OCI-LY7 (cell line): ENCODE data around the gene IGFL3.

Source experiments
- EZH2phosphoT487 ChIP-seq: fragments of 200-600 bp; sonication (generic); IDR thresholded peaks from 2 replicates; pipeline ENCODE4 v1.6.1; 2018; ENCODE audit warnings: low read depth, borderline replicate concordance, mild to moderate bottlenecking, mixed run types, antibody characterized with exemption, low read length, moderate library complexity, mixed read lengths
- TF ChIP-seq, protein P1 (sequence below): fragments of 200-600 bp; sonication (generic); conservative IDR thresholded peaks from 2 replicates; pipeline ENCODE4 v1.5.1; 2014; ENCODE audit warnings: mild to moderate bottlenecking, antibody characterized with exemption, low read length, moderate library complexity, mixed read lengths

DNA sequence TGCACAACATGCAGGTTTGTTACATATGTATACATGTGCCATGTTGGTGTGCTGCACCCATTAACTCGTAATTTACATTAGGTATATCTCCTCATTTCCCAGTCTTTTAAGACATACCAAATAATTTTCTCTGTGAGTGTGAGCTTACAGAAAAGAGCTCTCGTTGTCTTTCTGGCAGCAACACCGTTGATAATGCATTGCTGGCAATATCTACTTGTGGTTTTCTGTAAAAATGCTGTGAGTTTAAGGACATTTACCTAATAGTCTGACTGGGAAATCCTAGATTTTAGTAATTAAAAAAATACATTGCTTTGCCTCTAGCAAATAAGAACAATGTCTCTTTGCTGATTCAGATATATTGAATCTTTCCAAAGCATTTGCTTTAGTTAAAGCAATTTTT, 8.4 kb downstream of the IGFL3 start:
- TF ChIP-seq, protein P1, sequence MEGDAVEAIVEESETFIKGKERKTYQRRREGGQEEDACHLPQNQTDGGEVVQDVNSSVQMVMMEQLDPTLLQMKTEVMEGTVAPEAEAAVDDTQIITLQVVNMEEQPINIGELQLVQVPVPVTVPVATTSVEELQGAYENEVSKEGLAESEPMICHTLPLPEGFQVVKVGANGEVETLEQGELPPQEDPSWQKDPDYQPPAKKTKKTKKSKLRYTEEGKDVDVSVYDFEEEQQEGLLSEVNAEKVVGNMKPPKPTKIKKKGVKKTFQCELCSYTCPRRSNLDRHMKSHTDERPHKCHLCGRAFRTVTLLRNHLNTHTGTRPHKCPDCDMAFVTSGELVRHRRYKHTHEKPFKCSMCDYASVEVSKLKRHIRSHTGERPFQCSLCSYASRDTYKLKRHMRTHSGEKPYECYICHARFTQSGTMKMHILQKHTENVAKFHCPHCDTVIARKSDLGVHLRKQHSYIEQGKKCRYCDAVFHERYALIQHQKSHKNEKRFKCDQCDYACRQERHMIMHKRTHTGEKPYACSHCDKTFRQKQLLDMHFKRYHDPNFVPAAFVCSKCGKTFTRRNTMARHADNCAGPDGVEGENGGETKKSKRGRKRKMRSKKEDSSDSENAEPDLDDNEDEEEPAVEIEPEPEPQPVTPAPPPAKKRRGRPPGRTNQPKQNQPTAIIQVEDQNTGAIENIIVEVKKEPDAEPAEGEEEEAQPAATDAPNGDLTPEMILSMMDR = no peak
- TF ChIP-seq EZH2phosphoT487 = no peak
